ENCODE data around the gene DGKE.

The DGKE gene

GRCh38 chr17:56914581-56915273, 80.8 kb downstream of the DGKE start:
- peak; percentile 44 for DNase-seq (ENCODE audit: low spot score)

- no peak for DNase-seq (ENCODE audit: low spot score)
Measured at GRCh38 chr17:56917559-56918296, 83.8 kb downstream of the DGKE start.

DNA sequence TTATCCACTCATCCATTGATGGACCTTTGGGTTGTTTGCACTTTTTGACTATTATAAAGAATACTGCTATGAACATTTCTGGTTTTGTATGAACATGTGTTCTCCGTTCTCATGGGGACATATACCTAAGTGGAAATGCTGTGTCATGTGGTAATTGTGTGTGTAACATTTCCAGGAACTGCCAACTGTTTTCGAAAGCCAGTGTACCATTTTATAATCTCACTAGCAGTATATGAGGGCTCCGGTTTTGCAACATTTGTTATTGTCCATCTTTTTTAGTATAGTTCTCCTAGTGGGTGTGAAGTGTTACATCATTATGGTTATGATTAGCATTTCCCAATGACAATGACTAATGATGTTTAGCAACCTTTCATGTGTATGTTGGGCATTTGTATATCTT, 85.0 kb downstream of the DGKE start:
- DNase-seq (ENCODE audit: low spot score): no peak
